Measurements from ENCODE around the gene ARHGAP23. TPM values are rescaled to one million over a fixed set of nuclear protein-coding genes. Genes with fewer than 3 reads are reported as not detected.

Gene ARHGAP23
- total RNA-seq, 2 donors from 2014 or later, result 9.4 to 18.0 TPM

GRCh38 chr17:38443356-38444031, 15.2 kb downstream of the ARHGAP23 start:
- no peak overlapping the region for H3K27ac ChIP-seq (ENCODE audit: low read depth, low read length)
- no peaks in the 10 kb centered on the region for H3K36me3 ChIP-seq (ENCODE audit: control insufficient read depth, insufficient read depth, low read length)
- no peak for TF ChIP-seq CTCF (conservative IDR thresholded peaks at IDR 0.05)
- Mint-ChIP-seq H3K4me3 (no peak overlapping the region), H3K36me3 (ENCODE audit: low read depth) (no peaks in the 10 kb centered on the region), H3K9me3 (no peaks in the 10 kb centered on the region), H3K4me1 (no peaks in the 10 kb centered on the region), H3K27me3 (ENCODE audit: insufficient read depth) (peaks cover 6% of the 10 kb centered on the region), H3K27ac (no peak overlapping the region)
- WGBS, 2 experiments (ENCODE audit: insufficient coverage in 1 of 2, insufficient read length in 1 of 2), result 59 to 64% methylated on average over 4 to 7 of the region's 7 CpGs
- H3K27me3 ChIP-seq (ENCODE audit: control insufficient read depth, insufficient read depth, low read length, poor library complexity, severe bottlenecking), result no peaks in the 10 kb centered on the region
- no peak overlapping the region for H3K9ac ChIP-seq (ENCODE audit: extremely low read depth, low read length, poor library complexity, severe bottlenecking)
- no peaks in the 10 kb centered on the region for H3K4me1 ChIP-seq (ENCODE audit: control insufficient read depth, insufficient read depth, low read length)
- no peak for DNase-seq
- no peaks in the 10 kb centered on the region for H3K9me3 ChIP-seq (ENCODE audit: control insufficient read depth, low read length)
- H3K4me3 ChIP-seq (ENCODE audit: low read length), result no peak overlapping the region

GRCh38 chr17:38444151-38444550, 15.9 kb downstream of the ARHGAP23 start:
- peak; percentile 92 for TF ChIP-seq CTCF (conservative IDR thresholded peaks at IDR 0.05)
- DNase-seq, result peak; percentile 94
- Histone ChIP-seq H3K27ac (ENCODE audit: low read depth, low read length) (no peak overlapping the region), H3K27me3 (ENCODE audit: control insufficient read depth, insufficient read depth, low read length, poor library complexity, severe bottlenecking) (no peaks in the 10 kb centered on the region), H3K9ac (ENCODE audit: extremely low read depth, low read length, poor library complexity, severe bottlenecking) (no peak overlapping the region), H3K9me3 (ENCODE audit: control insufficient read depth, low read length) (no peaks in the 10 kb centered on the region), H3K4me3 (ENCODE audit: low read length) (no peak overlapping the region), H3K36me3 (ENCODE audit: control insufficient read depth, insufficient read depth, low read length) (no peaks in the 10 kb centered on the region), H3K4me1 (ENCODE audit: control insufficient read depth, insufficient read depth, low read length) (no peaks in the 10 kb centered on the region)
- 26 to 34% methylated on average over 6 to 14 of the region's 14 CpGs for WGBS, 2 experiments (ENCODE audit: insufficient coverage in 1 of 2, insufficient read length in 1 of 2)
- Mint-ChIP-seq H3K4me3 (no peak overlapping the region), H3K4me1 (no peaks in the 10 kb centered on the region), H3K36me3 (ENCODE audit: low read depth) (no peaks in the 10 kb centered on the region), H3K27me3 (ENCODE audit: insufficient read depth) (peaks cover 6% of the 10 kb centered on the region), H3K9me3 (no peaks in the 10 kb centered on the region), H3K27ac (no peak overlapping the region)

- Mint-ChIP-seq H3K9me3 (no peaks in the 10 kb centered on the region), H3K4me1 (peaks cover 22% of the 10 kb centered on the region), H3K4me3 (no peak overlapping the region), H3K27ac (no peak overlapping the region), H3K27me3 (ENCODE audit: insufficient read depth) (peaks cover 12% of the 10 kb centered on the region), H3K36me3 (ENCODE audit: low read depth) (no peaks in the 10 kb centered on the region)
- Histone ChIP-seq H3K27me3 (ENCODE audit: control insufficient read depth, insufficient read depth, low read length, poor library complexity, severe bottlenecking) (peaks cover under 1% of the 10 kb centered on the region), H3K4me1 (ENCODE audit: control insufficient read depth, insufficient read depth, low read length) (peaks cover 9% of the 10 kb centered on the region), H3K9ac (ENCODE audit: extremely low read depth, low read length, poor library complexity, severe bottlenecking) (no peak overlapping the region), H3K9me3 (ENCODE audit: control insufficient read depth, low read length) (no peaks in the 10 kb centered on the region), H3K4me3 (ENCODE audit: low read length) (no peak overlapping the region), H3K27ac (ENCODE audit: low read depth, low read length) (no peak overlapping the region), H3K36me3 (ENCODE audit: control insufficient read depth, insufficient read depth, low read length) (no peaks in the 10 kb centered on the region)
- 92 to 100% methylated on average over 2 of the region's 2 CpGs for WGBS, 2 experiments (ENCODE audit: insufficient coverage in 1 of 2, insufficient read length in 1 of 2)
- DNase-seq, result no peak
- no peak for TF ChIP-seq CTCF (conservative IDR thresholded peaks at IDR 0.05)
Observed at GRCh38 chr17:38447502-38448085, 19.3 kb downstream of the ARHGAP23 start.

All from endodermal cell (in vitro differentiated cells).